Dedifferentiated amniotic fluid mesenchymal stem cell (primary cell): ENCODE results near the gene RBMS1.
"Not testable (repeated sequence)": the region's sequence is repeated elsewhere in the genome, so short reads cannot be mapped to it uniquely, and the experiment has no call there.

Source experiments
- DNase-seq: peaks from one replicate; pipeline ENCODE4 v3.0.0-alpha.2; 2016; ENCODE audit errors: extremely low spot score

Gene RBMS1

GRCh38 chr2:160433466-160434140, 60.0 kb downstream of the RBMS1 start:
- no peak for DNase-seq

DNA sequence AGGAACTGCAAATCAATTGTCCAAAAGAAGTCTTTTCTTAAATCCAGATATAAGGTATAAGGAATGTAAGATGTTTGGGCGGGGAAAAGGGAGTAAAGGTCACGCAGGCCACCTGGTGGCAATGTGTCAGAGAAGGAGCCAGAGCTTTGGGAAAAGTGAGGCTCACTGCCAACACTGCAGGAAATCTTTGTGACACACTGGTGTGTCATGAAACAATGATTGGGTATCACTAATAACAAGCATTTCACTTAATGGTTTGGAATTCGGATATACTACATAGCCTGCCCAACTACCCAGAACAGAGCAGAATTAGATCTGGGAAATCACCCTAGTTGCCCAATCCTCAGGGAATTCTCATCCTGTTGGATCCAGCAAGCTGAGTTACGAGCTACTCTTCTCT, 61.0 kb downstream of the RBMS1 start:
- DNase-seq, result no peak

DNA sequence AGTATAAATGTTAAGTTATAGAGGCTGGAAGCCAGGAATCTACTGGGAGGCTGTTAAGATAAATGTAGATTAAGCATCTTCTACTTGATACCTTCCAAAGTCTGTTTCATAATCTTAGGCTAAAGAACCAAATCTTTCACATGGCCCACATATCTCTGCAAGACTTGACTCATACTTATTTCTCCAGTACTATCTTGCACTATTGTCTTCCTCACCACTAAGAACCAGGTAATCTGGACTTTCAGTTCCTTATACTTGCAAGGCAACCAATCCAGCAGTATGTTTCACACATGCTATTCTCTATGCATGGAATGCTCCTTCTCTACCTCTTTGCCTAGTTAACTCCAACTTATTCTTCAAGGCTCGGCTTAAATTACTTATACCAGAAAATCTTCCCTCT, 62.2 kb downstream of the RBMS1 start:
- DNase-seq, result no peak

- no peak for DNase-seq
Observed at GRCh38 chr2:160430001-160430344, 63.6 kb downstream of the RBMS1 start.

- DNase-seq, result peak; percentile 64
Observed at GRCh38 chr2:160429248-160430000, 64.2 kb downstream of the RBMS1 start.

DNA sequence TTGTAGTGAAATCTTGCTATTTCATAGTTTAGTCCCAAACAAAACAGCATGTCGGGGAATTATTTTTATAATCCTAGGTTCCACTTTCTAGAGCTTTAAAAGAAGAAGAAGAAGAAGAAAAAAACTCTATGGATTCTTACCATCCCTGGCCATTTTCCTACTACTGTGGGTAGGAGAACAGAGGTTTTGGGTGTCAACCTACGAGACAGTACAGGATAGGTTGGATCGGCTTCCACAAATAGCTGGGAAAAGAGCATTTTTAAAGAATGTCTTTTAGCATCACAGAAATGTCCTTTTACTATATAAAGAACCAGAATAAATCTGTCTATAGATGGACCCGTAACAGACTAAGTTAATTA, 65.2 kb downstream of the RBMS1 start:
- no peak for DNase-seq

DNA sequence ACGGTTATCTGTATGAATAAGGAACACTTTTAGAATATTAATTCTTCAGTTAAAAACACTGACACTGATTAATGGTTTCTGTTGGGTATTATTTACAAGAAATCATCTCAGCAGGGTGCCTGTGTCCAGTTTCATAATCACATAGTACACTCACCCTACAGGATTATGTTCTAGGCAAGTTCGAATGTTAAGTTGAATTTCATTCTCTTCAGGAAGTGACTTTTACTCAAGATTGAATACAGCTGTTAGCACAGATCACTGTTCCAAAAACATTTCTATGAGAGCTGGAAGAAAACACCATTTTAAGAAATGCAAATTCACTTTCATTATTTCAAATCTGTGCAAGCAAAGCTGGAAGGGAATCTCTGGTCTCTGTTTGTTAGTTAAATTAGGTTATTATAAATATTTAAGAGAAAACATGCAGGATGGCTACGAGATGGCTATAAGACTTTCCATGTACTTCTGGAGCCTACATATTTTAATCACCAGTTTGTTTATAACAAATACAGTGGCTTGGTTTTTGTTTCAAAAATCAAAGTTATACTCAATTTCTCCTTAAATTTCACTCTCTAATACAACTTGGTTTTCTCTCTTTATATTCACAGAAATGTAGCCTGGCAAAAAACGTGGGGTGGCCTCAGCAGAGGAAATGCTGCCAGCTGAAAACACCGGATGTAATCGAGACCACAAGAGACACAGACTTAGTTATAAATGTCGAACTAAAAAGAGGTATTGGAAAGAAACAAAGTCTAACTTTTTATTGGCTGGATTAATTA, 65.8 kb downstream of the RBMS1 start:
- peak; percentile 72 for DNase-seq

- no peak for DNase-seq
Observed at GRCh38 chr2:160426604-160427003, 67.0 kb downstream of the RBMS1 start.

DNA sequence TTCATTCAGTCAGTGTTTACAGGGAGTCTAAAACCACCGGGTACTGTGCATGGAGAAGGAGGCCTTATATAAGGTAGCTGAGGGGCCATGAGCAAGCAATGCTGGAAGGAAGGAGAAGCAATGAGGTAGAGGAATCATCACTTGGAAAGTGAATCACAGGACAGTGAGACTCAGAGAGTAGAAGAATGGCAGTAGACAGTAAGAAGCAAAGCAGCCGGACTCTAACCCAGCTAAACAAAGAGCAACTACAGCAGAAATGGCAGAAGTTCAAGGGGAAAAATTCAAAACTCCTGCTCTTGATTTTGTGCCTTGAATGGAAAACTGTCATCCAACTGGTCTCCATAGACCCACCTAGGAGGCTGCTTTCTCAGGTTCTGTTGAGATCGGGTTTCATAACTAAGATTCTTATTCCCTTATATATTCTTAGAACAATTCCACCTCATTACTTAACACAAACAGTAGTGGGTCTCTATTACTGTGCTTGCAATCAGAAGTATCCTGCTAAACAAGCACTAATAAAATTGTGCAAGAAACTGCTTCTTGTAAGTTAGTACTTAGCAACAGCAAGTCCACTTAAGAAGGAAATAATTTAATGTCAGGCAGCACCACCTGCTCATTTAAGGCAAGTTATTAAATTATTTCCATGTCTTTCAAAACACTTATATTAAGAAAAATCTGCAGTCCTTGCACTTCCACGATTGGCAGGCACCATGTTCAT, 68.0 kb downstream of the RBMS1 start:
- DNase-seq, result no peak

- no peak for DNase-seq
Observed at GRCh38 chr2:160423126-160423525, 70.5 kb downstream of the RBMS1 start.

DNA sequence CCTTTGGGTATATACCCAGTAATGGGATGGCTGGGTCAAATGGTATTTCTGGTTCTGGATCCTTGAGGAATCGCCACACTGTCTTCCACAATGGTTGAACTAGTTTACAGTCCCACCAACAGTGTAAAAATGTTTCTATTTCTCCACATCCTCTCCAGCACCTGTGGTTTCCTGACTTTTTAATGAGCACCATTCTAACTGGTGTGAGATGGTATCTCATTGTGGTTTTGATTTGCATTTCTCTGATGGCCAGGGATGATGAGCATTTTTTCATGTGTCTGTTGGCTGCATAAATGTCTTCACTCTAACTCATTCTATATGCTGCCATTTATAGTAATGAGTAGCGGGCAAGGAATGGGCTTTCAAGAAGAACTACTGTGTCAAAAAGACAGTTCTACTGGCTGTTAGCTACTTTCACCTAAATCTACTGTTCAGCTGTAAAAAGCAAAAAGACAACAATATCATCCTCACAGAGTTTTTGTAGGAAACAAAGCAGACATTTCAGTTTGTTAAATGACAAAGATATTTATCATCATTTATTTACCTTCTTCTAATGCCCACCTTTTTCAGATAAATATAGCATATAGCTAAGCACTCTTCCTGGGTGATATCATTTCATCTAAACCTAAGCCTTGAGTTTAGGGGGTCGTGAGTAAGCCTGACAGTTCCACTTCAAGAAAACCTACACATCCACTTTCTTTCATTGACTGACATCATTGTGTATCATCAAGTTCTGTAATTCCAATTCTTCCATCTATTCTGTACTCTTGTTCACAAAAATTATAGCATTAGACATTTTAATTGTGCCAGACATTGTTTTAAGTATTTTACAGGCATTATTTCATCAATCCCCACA, 71.7 kb downstream of the RBMS1 start:
- not testable (repeated sequence) for DNase-seq

GRCh38 chr2:160420711-160421110, 72.9 kb downstream of the RBMS1 start:
- DNase-seq, result no peak

DNA sequence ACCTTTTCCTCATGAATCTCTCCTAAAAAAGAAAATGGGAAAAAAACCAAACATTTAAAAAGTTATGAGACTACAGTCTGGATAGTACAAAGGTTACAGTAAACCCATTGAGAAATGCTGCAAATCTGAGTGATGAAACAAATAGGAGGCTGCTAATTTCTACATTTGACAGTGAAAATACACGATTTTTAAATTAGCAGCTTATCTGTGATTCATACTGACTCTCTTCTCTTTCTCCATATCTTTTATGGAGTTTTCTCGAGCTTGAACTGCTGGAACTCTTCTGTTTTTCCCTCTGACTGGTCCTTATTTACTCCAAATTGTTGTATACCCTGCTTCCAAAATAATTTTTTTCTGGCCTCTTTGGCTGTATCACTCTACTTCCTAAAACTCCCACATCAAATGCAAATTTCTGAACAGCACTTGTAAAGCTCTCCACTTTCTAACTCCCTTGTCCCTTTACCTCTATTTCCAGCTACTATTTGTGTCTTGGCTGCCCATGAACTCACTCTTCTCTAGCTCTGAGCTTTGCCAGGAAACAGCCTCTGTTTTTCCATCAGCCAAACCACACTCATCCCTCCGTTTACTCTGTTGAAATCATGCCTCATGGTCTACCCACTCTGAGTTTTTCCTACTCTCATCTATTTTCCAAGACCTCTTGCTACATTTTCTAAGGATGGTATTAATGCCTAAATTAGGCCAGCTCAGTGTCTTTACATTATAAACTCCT, 73.7 kb downstream of the RBMS1 start:
- no peak for DNase-seq

DNA sequence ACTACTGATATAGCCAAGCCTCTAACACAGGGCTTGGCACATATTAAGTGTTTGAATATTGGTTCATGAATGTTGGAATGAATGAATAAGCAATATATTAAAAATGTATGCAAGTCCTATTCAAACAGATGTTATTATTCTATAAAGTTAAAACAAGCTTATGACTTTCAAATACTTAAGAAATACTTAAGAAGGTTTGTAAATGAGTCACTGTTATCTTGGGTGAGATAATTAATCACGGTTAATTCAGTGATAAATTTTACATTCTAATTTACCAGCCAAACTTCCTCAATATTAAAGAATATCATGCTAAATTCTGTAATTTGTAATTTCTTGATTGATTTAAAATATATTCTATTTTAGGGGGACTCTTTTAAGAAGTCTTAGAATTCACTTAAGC, 74.8 kb downstream of the RBMS1 start:
- DNase-seq, result no peak

DNA sequence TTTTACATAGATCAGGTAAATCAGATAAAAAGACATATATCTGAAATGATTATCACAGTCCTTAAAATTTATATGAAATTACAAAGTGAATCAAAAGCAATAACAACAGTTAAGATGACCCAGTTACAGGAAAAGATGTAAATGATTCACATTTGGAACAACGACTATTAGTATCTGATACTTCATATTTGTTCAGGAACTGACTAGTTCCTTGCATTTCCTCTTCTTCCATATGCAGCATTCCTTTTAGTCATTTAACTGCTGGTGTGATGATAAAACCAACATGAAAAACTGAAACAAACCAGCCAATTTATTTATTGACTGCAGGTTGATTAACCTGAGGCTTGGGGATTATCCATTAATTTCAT, 75.2 kb downstream of the RBMS1 start:
- no peak for DNase-seq

GRCh38 chr2:160417745-160418397, 75.7 kb downstream of the RBMS1 start:
- peak; percentile 61 for DNase-seq

DNA sequence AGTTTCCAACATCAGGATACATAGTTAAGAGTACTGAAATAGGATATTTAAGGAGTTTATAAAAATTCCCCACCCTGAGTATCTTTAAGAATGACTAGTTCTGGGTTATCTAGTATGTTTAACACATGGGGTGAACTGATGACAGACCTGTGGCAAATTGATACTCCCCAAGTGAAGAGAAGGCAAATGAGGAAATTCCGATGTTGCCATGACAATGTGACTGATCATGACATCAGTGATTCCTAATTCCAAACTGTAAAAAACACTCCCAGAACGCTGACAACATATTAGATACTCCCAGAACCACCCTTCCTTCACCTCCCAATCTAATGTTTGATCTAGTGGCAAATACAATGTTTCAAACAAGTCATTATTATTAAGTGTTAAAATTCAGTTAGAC, 77.6 kb downstream of the RBMS1 start:
- DNase-seq, result no peak

DNA sequence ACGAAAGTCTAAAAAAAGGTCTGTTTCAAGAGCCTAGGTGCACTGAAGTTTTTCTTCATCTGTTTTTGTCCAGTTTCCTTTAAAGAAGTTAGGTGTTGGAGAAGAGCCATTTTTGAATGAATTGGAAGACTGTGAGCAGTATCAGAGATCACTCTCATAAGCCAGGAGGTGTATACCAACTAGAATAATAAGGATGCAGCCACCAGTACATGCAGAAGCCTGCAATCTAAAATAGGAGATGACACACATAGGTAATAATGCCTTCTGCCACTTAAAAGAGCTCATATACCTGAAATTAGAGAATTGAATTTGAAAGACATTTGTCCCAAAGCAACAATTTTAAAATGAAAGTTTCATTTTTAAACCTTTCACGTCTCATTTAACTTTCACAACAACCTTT, 81.7 kb downstream of the RBMS1 start:
- no peak for DNase-seq

- DNase-seq, result no peak
Observed at GRCh38 chr2:160411167-160411566, 82.4 kb downstream of the RBMS1 start.

GRCh38 chr2:160409480-160409879, 84.1 kb downstream of the RBMS1 start:
- no peak for DNase-seq
